ENCODE results near the gene FAAH.

Gene FAAH

DNA sequence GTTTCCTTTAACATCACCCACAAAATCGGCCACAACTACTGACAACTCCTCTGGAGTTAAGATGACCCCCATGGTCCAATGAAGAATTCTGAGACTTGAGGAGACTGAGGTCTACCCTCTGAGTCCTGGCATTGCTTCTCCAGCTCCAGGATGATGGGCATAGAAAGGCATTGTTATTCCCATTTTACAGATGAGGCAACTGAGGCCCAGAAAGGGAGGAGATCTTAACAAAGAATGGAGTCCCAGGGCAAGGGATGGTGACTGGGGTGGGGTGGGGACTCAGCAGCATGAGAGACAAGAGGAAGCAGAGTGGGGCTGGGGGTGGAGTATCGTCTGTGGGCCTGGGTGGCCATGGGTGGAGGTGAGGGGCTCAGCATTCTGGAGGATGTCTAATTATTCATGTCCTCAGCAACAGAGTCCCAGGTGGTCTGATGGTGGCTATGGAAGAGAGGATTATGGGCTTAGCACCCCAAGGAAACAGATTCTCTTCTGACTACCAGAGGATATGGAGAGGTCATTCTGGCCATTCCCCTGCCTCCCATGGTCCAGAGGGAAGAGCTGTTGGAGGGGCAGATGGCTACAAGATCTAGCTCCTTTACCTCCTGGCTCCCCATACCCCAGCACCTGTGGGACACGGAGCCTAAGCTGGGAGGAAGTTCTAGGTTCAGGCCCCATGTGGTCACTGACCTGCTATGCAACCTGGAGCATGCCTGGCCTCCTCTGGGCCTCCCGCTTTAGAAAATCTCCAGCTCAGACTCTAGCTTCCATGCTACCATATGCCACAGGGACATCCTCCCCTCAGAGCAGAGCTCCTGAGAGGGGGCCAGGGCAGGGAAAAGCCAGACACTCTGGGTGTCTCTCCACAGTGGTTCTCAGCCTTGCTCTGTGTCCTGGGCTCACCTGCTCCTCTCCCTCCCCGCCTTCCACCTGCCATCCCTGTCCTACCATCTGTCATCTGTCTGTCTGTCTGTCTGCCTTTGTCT is 58.1 kb downstream of the FAAH start:
- DNase-seq: no peak

DNA sequence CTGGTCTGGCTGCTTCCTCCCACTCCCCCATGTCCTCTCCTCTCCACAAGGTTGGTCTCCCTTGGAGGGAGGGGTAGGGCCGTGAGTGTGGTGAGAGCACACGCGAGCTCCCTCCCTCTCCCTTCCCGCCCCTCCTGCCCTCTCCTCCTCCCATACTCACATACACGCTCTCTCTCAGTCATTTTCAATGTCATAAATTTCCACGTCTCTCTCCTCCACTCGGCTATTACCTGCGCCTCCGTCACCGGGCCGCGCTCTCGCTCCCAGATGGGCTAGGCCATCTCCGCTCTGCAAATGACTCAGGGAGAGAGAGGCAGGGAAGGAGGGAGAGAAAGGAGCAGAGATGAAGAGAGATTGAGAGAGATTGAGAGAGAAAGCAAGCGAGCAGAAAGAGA is 58.8 kb downstream of the FAAH start:
- no peak for DNase-seq

DNA sequence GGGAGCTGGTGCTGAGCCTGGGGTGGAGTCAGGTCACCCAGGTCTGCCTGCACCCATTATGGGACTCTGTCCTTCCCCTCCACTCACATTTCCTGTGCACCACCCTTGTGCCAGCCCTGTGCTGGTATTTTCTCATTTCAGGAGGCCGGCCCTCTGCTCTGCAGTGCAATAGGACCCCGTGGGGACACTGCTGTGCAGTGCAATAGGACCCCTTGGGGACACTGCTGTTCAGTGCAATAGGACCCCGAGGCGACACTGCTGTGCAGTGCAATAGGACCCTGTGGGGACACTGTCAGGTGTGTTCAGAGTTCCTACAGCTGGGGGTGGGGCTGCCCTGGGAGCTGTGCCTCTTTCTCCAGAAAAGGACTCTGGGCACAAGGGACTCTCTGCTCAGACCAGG is 59.3 kb downstream of the FAAH start:
- no peak for DNase-seq

GRCh38 chr1:46455951-46456350 is 61.8 kb downstream of the FAAH start:
- no peak for DNase-seq

DNA sequence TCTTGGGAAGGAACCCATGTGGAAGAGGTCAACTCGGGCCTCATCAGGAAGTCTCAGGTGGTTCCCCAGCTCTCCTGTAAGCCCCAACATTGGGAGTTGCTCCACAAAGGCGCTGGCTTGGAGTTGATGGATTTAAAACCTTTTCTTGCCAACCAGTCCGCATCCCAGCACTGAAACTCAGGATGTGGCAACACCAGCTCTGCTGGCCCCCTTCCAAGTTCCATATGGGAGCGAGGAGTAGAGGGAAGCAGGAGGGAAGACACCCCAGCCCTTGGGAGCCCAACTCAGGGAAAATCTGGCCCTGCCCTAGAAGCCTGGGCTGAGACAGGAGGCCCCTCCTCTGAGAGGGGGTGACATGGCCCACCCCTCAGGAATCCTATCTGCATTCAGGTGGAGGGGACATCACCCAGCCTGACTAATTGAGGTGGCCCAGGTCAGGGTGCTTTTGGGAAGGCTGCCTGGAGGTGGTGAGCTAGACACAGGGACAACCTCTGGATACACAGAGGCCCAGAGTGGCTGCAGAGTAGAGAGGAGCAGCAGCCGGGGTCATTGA is 62.4 kb downstream of the FAAH start:
- DNase-seq: no peak

DNA sequence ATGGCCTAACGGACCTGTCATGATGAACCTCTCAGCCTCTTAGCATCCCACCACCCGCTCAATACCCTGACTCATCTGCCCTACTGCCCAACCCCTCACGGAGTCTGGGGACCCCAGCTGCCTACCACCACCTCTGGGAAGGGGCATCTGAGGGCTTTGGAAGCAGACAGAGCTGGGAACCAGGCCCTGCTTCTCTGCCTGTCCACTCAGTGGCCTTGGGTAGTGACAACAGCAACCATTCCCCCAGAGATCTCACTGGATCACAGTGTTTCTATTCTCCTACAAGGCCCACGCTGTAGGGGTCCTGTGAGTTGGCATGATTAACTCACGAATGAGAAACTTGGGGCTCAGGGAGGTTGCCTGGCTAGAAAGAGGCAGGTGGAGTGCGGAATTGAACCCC is 63.1 kb downstream of the FAAH start:
- DNase-seq: no peak

DNA sequence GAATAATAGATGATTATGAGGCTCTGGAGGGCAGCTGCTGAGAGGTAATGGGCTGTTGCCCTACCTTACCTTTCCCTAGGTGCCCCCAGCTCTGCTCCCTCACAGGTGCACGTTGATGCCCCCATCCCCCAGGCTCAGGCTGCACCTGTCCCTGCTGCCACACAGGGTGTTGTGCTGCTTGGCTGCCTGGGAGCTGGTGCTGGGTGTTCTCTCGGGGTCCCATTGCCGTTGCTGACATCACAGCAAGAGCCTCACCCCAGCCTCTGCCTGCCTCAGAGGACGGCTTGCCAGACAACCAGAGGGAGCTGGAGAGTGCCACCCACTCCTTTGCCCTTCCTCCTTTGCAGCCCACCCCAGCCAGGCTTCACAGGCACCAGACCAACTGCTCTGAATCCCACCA is 64.1 kb downstream of the FAAH start:
- no peak for DNase-seq

- DNase-seq: no peak
Observed at GRCh38 chr1:46458846-46459245, 64.7 kb downstream of the FAAH start.

DNA sequence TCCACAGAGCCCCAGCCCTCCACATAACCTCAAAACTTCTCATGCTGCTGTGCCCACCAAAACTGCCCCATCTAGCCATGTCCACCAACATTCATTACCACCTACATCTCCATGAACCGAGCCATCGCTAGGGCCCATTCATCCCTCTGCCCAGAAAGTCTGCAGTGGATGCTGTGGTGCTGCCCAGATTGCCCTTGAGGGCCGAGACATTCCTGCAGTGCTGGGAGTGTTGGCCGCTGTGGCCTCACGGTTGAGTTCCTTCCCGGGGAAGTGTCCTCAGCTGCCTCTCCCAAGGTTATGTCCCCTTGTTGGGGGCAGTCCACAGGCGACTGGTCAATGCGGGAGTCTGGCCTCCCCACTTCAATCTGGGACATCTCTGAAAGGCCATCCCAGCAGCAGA is 65.2 kb downstream of the FAAH start:
- DNase-seq: no peak

- no peak for DNase-seq
Observed at GRCh38 chr1:46461017-46461808, 67.1 kb downstream of the FAAH start.

GRCh38 chr1:46461809-46462448 is 67.8 kb downstream of the FAAH start:
- no peak for DNase-seq

Data from OCI-M1 (cell line).